ENCODE measurements around the gene PSMA5.
"Not testable (repeated sequence)": the region's sequence is repeated elsewhere in the genome, so short reads cannot be mapped to it uniquely, and the experiment has no call there.

PSMA5 gene

GRCh38 chr1:109427171-109427467 lies 871 bp upstream of the PSMA5 start:
- no peak for DNase-seq

GRCh38 chr1:109425391-109426280 lies 612 bp downstream of the PSMA5 start:
- DNase-seq = peak; percentile 44

GRCh38 chr1:109423498-109423897 lies 2.8 kb downstream of the PSMA5 start:
- DNase-seq = no peak

- no peak for DNase-seq
These were observed 13.7 kb downstream of the PSMA5 start for GRCh38 chr1:109412551-109412950.

GRCh38 chr1:109404838-109405237 lies 21.4 kb downstream of the PSMA5 start:
- no peak for DNase-seq

GRCh38 chr1:109402025-109402424 lies 24.2 kb downstream of the PSMA5 start:
- DNase-seq = no peak

- no peak for DNase-seq
These were observed 26.1 kb downstream of the PSMA5 start for GRCh38 chr1:109400035-109400655.

GRCh38 chr1:109399326-109399957 lies 26.8 kb downstream of the PSMA5 start:
- peak; percentile 14 for DNase-seq

GRCh38 chr1:109398343-109399225 lies 27.7 kb downstream of the PSMA5 start:
- no peak for DNase-seq

- peak; percentile 28 for DNase-seq
These were observed 28.5 kb downstream of the PSMA5 start, which contains the start of gene SORT1 for GRCh38 chr1:109397581-109398342. SORT1 (minus strand) TSS chr1:109397918; CDS start chr1:109397892, 26 bp downstream.

- no peak for DNase-seq
These were observed 29.2 kb downstream of the PSMA5 start for GRCh38 chr1:109396871-109397580.

GRCh38 chr1:109396513-109396839 lies 29.8 kb downstream of the PSMA5 start:
- no peak for DNase-seq

GRCh38 chr1:109395602-109396512 lies 30.4 kb downstream of the PSMA5 start:
- DNase-seq = no peak

GRCh38 chr1:109395282-109395599 lies 31.0 kb downstream of the PSMA5 start:
- DNase-seq = not testable (repeated sequence)

- no peak for DNase-seq
These were observed 31.5 kb downstream of the PSMA5 start for GRCh38 chr1:109394591-109395281.

GRCh38 chr1:109393617-109394233 lies 32.5 kb downstream of the PSMA5 start:
- no peak for DNase-seq

- no peak for DNase-seq
These were observed 33.2 kb downstream of the PSMA5 start for GRCh38 chr1:109392788-109393616.

- no peak for DNase-seq
These were observed 34.0 kb downstream of the PSMA5 start for GRCh38 chr1:109392037-109392787.
